ENCODE measurements around the gene C1QTNF5.

The C1QTNF5 gene

GRCh38 chr11:119330237-119330636 lies 10.4 kb downstream of the C1QTNF5 start:
- TF ChIP-seq CTCF (conservative IDR thresholded peaks at IDR 0.05) (no peak), ZFX (IDR thresholded peaks at IDR 0.05) (no peak)
- no peak overlapping the region for H3K27ac ChIP-seq

- no peak for TF ChIP-seq CTCF (conservative IDR thresholded peaks at IDR 0.05)
- no peak for TF ChIP-seq ZFX (IDR thresholded peaks at IDR 0.05)
- H3K27ac ChIP-seq, result no peak overlapping the region
Measured at GRCh38 chr11:119329320-119329719, 11.4 kb downstream of the C1QTNF5 start.

GRCh38 chr11:119324189-119324588 lies 16.5 kb downstream of the C1QTNF5 start:
- H3K27ac ChIP-seq, result no peak overlapping the region
- TF ChIP-seq ZFX (IDR thresholded peaks at IDR 0.05) (no peak), CTCF (conservative IDR thresholded peaks at IDR 0.05) (no peak)

- no peak overlapping the region for H3K27ac ChIP-seq
- TF ChIP-seq ZFX (IDR thresholded peaks at IDR 0.05) (no peak), CTCF (conservative IDR thresholded peaks at IDR 0.05) (peak; percentile 91)
Measured at GRCh38 chr11:119323532-119324033, 17.1 kb downstream of the C1QTNF5 start.

GRCh38 chr11:119322921-119323531 lies 17.7 kb downstream of the C1QTNF5 start:
- no peak overlapping the region for H3K27ac ChIP-seq
- TF ChIP-seq ZFX (IDR thresholded peaks at IDR 0.05) (no peak), CTCF (conservative IDR thresholded peaks at IDR 0.05) (no peak)

- no peak overlapping the region for H3K27ac ChIP-seq
Measured at GRCh38 chr11:119322360-119322739, 18.3 kb downstream of the C1QTNF5 start.

More at GRCh38 chr11:119322360-119322739, 18.3 kb downstream of the C1QTNF5 start:
- no peak for TF ChIP-seq ZFX (IDR thresholded peaks at IDR 0.05)
- TF ChIP-seq CTCF (conservative IDR thresholded peaks at IDR 0.05), result no peak
